ENCODE measurements around the gene SYT7.

SYT7 gene

GRCh38 chr11:61554172-61554988 is 26.5 kb downstream of the SYT7 start:
- TF ChIP-seq JUND (IDR thresholded peaks at IDR 0.05; ENCODE audit: low read depth): no peak
- in situ Hi-C loops (cut with HindIII; ENCODE audit: low pct_unique_long_range_greater_than_20kb, low sequenced_read_pairs): no loop called here
- DNase-seq (ENCODE audit: low read depth in 1 of 2, low spot score in 1 of 2): no peak

DNA sequence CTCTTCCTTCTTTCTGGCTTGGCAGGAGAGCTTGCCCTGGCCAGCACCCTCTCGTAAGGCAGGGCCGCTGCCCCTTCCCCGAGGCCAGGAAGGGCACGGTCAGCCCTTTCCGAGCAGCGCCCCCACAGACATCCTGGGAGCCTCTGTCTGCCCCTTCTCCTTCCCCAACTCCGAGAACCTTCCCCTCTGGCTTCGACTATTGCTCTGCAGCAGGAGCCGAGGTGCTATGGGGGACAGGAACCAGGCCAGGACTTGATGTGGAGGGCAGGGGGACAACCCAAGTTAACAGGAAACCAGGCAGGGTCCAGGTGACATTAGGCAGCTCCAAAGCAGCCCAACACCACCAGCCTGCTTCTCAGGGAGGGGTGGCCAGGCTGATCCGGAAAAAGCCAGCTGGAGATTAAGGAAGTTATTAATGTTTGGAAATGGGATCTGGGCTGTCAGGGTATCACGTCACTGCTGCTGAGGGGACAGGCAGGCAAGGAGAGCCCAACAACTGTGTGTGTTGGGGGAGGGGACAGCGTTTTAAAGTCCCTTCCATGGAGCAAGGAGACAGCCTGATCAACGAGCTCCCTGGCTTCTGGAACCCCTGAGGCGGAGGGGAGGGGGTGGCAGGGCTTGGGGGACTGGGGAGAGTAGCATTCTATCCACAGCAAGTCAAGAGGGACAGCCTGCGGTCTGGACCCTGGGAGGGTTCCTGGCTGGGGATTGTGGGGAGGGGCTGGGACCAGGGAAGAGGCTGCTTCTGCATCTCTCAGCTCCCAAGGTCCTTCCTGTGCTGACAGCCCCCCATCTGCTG is 27.3 kb downstream of the SYT7 start:
- in situ Hi-C loops (cut with HindIII; ENCODE audit: low pct_unique_long_range_greater_than_20kb, low sequenced_read_pairs): no loop called here
- no peak for DNase-seq (ENCODE audit: low read depth in 1 of 2, low spot score in 1 of 2)
- TF ChIP-seq JUND (IDR thresholded peaks at IDR 0.05; ENCODE audit: low read depth): no peak

- in situ Hi-C loops (cut with HindIII; ENCODE audit: low pct_unique_long_range_greater_than_20kb, low sequenced_read_pairs): no loop called here
- no peak for TF ChIP-seq JUND (IDR thresholded peaks at IDR 0.05; ENCODE audit: low read depth)
- DNase-seq (ENCODE audit: low read depth in 1 of 2, low spot score in 1 of 2): no peak
These were observed 28.7 kb downstream of the SYT7 start for GRCh38 chr11:61552108-61552635.

- TF ChIP-seq JUND (IDR thresholded peaks at IDR 0.05; ENCODE audit: low read depth): no peak
- peak in 1 of 2 experiments; percentile 40 for DNase-seq (ENCODE audit: low read depth in 1 of 2, low spot score in 1 of 2)
- in situ Hi-C loops (cut with HindIII; ENCODE audit: low pct_unique_long_range_greater_than_20kb, low sequenced_read_pairs): no loop called here
These were observed 29.2 kb downstream of the SYT7 start for GRCh38 chr11:61551634-61552033.

DNA sequence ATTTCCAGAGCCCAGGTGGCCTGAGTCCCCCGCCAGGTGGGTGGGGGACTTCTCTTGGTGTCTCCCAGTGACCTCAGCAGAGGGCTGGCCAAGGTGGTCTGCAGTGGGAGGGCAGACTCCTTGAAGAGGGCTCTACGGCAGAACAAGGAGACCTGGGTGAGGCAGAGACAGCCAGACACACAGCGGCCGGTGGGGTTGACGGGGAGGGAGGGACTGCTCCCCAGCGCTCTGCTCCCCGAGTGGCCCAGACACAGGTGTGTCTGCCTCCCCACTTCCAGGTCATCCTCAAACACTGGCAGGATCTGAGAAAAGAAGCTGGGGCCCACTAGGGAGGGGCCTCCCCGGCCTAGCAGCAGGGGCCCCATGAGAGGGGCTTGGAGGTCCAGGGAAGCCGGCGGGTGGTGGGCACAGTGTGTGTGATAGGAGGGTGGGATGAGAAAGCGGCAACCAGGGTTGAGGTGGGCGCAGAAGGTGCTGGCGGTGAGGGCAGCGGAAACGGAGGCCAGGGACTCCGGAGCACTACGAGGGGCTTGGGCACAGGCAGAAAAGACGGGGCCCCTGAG is 30.1 kb downstream of the SYT7 start:
- in situ Hi-C loops (cut with HindIII; ENCODE audit: low pct_unique_long_range_greater_than_20kb, low sequenced_read_pairs): no loop called here
- no peak for DNase-seq (ENCODE audit: low read depth in 1 of 2, low spot score in 1 of 2)
- no peak for TF ChIP-seq JUND (IDR thresholded peaks at IDR 0.05; ENCODE audit: low read depth)

DNA sequence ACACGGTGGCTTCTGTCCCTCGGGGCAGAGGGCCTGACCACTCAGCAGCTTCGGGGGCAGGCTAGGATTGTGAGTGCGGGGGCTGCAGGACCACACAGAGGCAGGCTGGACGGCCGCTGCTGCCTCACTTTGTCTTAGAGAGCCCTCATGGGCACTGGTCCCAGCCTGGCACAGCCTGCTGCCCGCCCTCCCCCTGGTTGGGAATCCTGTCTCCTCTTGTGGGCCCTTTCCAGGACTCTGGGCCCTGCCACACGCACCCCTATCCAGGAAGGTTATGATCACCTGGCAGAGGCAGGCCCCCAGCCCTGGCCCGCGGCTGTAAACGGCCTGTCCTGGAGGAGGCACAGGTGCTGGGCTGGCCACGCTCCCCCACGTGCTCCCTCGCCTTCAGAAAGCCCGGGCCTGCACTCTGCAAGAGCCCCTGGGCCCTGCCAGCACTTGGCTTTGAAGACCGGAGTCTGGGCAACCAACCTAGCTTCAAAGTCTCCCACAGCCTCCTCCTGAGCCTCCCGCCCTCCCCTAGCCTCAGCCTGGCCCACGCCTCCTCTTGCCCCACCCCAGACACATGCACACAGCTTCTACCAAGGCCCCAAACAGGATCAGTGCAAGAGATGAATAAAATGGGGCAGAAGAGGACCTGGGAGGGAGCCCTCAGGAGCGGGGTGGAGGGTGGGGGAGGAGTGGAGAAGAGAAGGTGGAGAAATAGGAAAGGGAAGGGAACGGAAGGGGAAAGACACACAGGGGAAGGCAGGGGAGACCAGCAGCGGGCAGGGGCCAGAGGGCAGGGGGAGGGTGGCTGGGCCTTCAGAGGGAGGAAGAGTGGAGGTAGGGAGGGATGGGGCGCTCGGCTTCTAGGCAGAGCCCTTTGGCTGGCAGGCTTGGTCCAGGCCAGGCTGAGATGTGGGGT is 31.0 kb downstream of the SYT7 start:
- in situ Hi-C loops (cut with HindIII; ENCODE audit: low pct_unique_long_range_greater_than_20kb, low sequenced_read_pairs): no loop called here
- no peak for DNase-seq (ENCODE audit: low read depth in 1 of 2, low spot score in 1 of 2)
- no peak for TF ChIP-seq JUND (IDR thresholded peaks at IDR 0.05; ENCODE audit: low read depth)

DNA sequence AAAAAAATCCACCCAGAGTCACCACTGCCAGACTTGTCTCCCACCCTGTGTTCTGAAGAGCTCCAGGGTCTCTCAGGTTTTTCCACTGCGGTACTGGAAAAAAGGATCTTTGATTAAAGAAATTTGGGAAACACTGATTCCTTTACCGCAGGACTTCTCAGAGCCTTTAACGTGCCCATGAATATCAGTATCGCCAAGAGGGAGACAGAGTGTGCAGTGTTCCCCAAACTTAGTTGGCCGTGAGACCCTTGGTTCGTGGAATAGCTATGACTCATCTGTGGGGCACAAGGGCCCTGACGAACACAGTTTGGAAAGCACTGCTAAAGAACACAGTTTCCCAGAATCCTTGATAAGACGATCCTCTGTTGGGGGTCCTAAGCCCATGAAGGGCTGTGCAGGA is 31.7 kb downstream of the SYT7 start:
- no peak for TF ChIP-seq JUND (IDR thresholded peaks at IDR 0.05; ENCODE audit: low read depth)
- DNase-seq (ENCODE audit: low read depth in 1 of 2, low spot score in 1 of 2): no peak
- in situ Hi-C loops (cut with HindIII; ENCODE audit: low pct_unique_long_range_greater_than_20kb, low sequenced_read_pairs): no loop called here

DNA sequence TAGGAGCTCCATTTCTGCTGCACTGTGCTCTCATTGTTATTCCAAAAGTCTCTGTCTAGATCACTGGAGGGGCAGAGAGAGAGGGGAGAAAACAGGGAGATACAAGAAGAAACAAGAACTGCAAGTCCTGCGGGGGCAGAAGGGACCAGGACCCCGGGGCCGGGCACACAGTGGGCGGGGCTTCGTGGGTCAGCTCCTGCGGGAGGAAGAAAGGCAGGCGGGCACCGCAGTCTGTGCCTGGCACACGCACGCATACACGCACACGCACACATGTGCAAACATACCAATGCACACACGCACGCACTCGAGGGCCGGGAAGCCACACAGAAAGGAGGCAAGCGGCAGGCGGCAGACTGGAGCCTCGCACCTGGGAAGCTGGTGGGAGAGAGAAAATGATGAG is 33.6 kb downstream of the SYT7 start:
- TF ChIP-seq JUND (IDR thresholded peaks at IDR 0.05; ENCODE audit: low read depth): no peak
- no peak for DNase-seq (ENCODE audit: low read depth in 1 of 2, low spot score in 1 of 2)
- in situ Hi-C loops (cut with HindIII; ENCODE audit: low pct_unique_long_range_greater_than_20kb, low sequenced_read_pairs): no loop called here

GRCh38 chr11:61546663-61547062 is 34.2 kb downstream of the SYT7 start:
- DNase-seq (ENCODE audit: low read depth in 1 of 2, low spot score in 1 of 2): no peak

DNA sequence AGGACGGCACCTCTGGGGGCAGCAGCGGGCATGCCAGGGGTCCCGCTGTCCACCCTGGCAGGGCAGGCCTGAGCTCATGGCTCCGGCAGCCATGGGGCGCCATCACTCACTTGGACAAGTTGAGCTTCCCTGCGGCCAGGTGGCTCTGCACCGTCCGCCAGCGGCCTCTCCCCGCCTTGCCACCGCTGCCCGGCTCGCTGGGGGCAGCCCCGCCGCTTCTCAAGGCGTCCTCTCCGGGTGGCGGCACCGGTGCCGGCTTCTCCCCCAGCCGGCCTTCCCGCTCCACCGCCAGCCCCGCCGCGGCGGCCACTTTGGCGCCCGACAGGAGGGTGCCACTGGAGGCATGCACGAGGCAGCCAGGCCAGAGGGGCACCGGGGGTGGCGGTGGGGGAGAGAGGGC is 35.0 kb downstream of the SYT7 start:
- DNase-seq (ENCODE audit: low read depth in 1 of 2, low spot score in 1 of 2): no peak
- TF ChIP-seq JUND (IDR thresholded peaks at IDR 0.05; ENCODE audit: low read depth): no peak
- in situ Hi-C loops (cut with HindIII; ENCODE audit: low pct_unique_long_range_greater_than_20kb, low sequenced_read_pairs): no loop called here

More at GRCh38 chr11:61546663-61547062, 34.2 kb downstream of the SYT7 start:
- no peak for TF ChIP-seq JUND (IDR thresholded peaks at IDR 0.05; ENCODE audit: low read depth)
- in situ Hi-C loops (cut with HindIII; ENCODE audit: low pct_unique_long_range_greater_than_20kb, low sequenced_read_pairs): no loop called here

DNA sequence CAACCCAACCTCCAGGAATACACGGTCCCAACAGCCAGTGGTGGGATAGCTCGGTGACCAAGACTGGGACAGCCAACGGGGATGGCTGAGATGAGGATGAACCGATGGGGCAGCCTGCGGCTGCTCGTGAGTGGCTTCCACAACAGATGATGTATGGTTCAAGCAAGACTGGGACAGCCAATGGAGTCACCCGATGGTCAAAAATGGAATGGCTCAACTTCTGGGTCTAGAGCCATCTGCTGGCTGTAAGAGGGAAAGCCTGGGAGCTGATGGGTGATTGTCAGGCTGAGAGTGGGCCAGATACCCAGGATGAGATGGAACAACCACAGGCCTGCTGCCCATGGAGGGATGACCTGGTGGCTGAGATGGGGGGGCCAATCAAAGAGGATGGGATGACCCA is 35.5 kb downstream of the SYT7 start:
- DNase-seq (ENCODE audit: low read depth in 1 of 2, low spot score in 1 of 2): peak; percentile 58 to 82

DNA sequence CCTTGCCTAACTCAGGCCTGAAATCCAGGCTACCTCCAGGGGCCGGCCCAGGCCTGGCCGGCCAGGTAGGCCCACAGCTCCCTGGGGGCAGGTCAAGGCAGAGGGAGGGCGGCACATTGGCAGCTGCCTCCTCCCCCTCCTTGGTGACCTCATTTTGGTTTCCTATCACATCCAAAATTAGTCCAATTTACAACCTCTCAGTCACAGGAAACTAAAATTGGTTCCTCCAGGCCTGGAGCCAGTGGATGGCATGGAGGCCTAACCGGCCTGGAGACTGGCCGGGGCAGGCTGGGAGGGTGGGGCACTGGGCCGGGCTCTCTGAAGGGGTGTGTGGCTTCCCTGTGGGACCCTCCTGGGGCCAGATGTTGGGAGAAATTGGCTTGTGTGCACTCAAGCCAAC is 36.4 kb downstream of the SYT7 start:
- in situ Hi-C loops (cut with HindIII; ENCODE audit: low pct_unique_long_range_greater_than_20kb, low sequenced_read_pairs): no loop called here
- no peak for TF ChIP-seq JUND (IDR thresholded peaks at IDR 0.05; ENCODE audit: low read depth)
- no peak for DNase-seq (ENCODE audit: low read depth in 1 of 2, low spot score in 1 of 2)

More for the DNA sequence above, 35.5 kb downstream of the SYT7 start:
- in situ Hi-C loops (cut with HindIII; ENCODE audit: low pct_unique_long_range_greater_than_20kb, low sequenced_read_pairs): no loop called here
- TF ChIP-seq JUND (IDR thresholded peaks at IDR 0.05; ENCODE audit: low read depth): no peak
